Measurements from ENCODE around the gene RAB15. TPM values are rescaled to one million over a fixed set of nuclear protein-coding genes. Genes with fewer than 3 reads are reported as not detected.

RAB15 gene
- total RNA-seq, 1 experiment from 2014 or later = 3.3 TPM

- ChIA-PET CTCF (no interaction called here), RAD21 (ENCODE audit: low non-redundant PET in 1 of 2, low total read pairs in 2 of 2, uncharacterized antibody in 2 of 2, unreplicated experiment in 2 of 2) (no interaction called here), POLR2A (no interaction called here)
- no peak overlapping the region for H3K4me2 ChIP-seq (ENCODE audit: low read length)
- no peaks in the 10 kb centered on the region for H3K27me3 ChIP-seq (ENCODE audit: insufficient read depth, low read length)
- no peaks in the 10 kb centered on the region for H3K9me3 ChIP-seq (ENCODE audit: control insufficient read depth in 1 of 2, insufficient read depth in 1 of 2, low read depth in 1 of 2, low read length in 2 of 2)
- intact Hi-C loops (cut with micrococcal nuclease) = no loop called here
- no peaks in the 10 kb centered on the region for H3K9me2 ChIP-seq (ENCODE audit: insufficient read depth)
- no peak overlapping the region for H3K4me3 ChIP-seq (replicated peaks in 1 of 2; ENCODE audit: low read depth in 1 of 2, low read length in 2 of 2)
- DNase-seq (ENCODE audit: low read depth, low spot score) (no peak), ATAC-seq (no peak)
- no peaks in the 10 kb centered on the region for H3K79me2 ChIP-seq (ENCODE audit: insufficient read depth, low read length)
- H3K27ac ChIP-seq (ENCODE audit: low read depth, low read length) = no peak overlapping the region
- TF ChIP-seq CEBPB (IDR thresholded peaks at IDR 0.05; ENCODE audit: low read depth) = no peak
- no peak for TF ChIP-seq MAX (IDR thresholded peaks at IDR 0.05)
- no peak for TF ChIP-seq CTCF (IDR thresholded peaks at IDR 0.05 in 2 of 3, conservative IDR thresholded peaks at IDR 0.05 in 1 of 3; ENCODE audit: borderline replicate concordance in 1 of 3, insufficient read depth in 1 of 3, low read depth in 2 of 3, low read length in 2 of 3)
- TF ChIP-seq ZFX (IDR thresholded peaks at IDR 0.05) = no peak
- no peak for TF ChIP-seq SIN3A (IDR thresholded peaks at IDR 0.05; ENCODE audit: low read depth)
- no peak for TF ChIP-seq SRF (IDR thresholded peaks at IDR 0.05; ENCODE audit: low read depth)
- TF ChIP-seq RAD21 (IDR thresholded peaks at IDR 0.05; ENCODE audit: low read depth) = no peak
- H3K36me3 ChIP-seq (ENCODE audit: control insufficient read depth in 1 of 2, insufficient read depth in 2 of 2, low read length in 2 of 2) = no peaks in the 10 kb centered on the region
- no peaks in the 10 kb centered on the region for H3K4me1 ChIP-seq (ENCODE audit: control insufficient read depth in 1 of 2, insufficient read depth in 2 of 2, low read length in 2 of 2)
- H4K20me1 ChIP-seq (ENCODE audit: insufficient read depth) = no peaks in the 10 kb centered on the region
- no peak overlapping the region for H2AFZ ChIP-seq (ENCODE audit: low read depth, low read length, poor library complexity, severe bottlenecking)
- H3K9ac ChIP-seq (ENCODE audit: low read length) = no peak overlapping the region
- no TSS peak for BruUV-seq (replicated peaks)
These were observed 26.5 kb downstream of the RAB15 start for GRCh38 chr14:64945431-64946178.

- TF ChIP-seq ZFX (IDR thresholded peaks at IDR 0.05) = no peak
- TF ChIP-seq FOSL1 (IDR thresholded peaks at IDR 0.05; ENCODE audit: low read depth) = no peak
- TF ChIP-seq SRF (IDR thresholded peaks at IDR 0.05; ENCODE audit: low read depth) = no peak
- no peak for TF ChIP-seq ZBTB33 (IDR thresholded peaks at IDR 0.05; ENCODE audit: extremely low read depth, insufficient replicate concordance, low read length)
- TF ChIP-seq ZNF274 (IDR thresholded peaks at IDR 0.05; ENCODE audit: low read depth, low read length) = no peak
- TF ChIP-seq EZH2 (IDR thresholded peaks at IDR 0.05) = no peak
- TF ChIP-seq POLR2AphosphoS5 (IDR thresholded peaks at IDR 0.05; ENCODE audit: low read depth, low read length) = no peak
- TF ChIP-seq MAX (IDR thresholded peaks at IDR 0.05) = no peak
- no peak for TF ChIP-seq ELF1 (IDR thresholded peaks at IDR 0.05; ENCODE audit: borderline replicate concordance, low read depth)
- no peak for TF ChIP-seq CEBPB (IDR thresholded peaks at IDR 0.05; ENCODE audit: low read depth)
- TF ChIP-seq EGR1 (IDR thresholded peaks at IDR 0.05; ENCODE audit: low read depth) = no peak
- TF ChIP-seq POLR2A (IDR thresholded peaks at IDR 0.05; ENCODE audit: borderline replicate concordance, extremely low read depth, insufficient read depth, insufficient read length) = no peak
- H3K4me1 ChIP-seq (ENCODE audit: control insufficient read depth in 1 of 2, insufficient read depth in 2 of 2, low read length in 2 of 2) = no peaks in the 10 kb centered on the region
- no peak overlapping the region for H3K9ac ChIP-seq (ENCODE audit: low read length)
- H3K27ac ChIP-seq (ENCODE audit: low read depth, low read length) = no peak overlapping the region
- H3K4me3 ChIP-seq (replicated peaks in 1 of 2; ENCODE audit: low read depth in 1 of 2, low read length in 2 of 2) = no peak overlapping the region
- no peaks in the 10 kb centered on the region for H3K9me2 ChIP-seq (ENCODE audit: insufficient read depth)
- ChIA-PET POLR2A (no interaction called here), CTCF (no interaction called here), RAD21 (ENCODE audit: low non-redundant PET in 1 of 2, low total read pairs in 2 of 2, uncharacterized antibody in 2 of 2, unreplicated experiment in 2 of 2) (no interaction called here)
- no peak overlapping the region for H2AFZ ChIP-seq (ENCODE audit: low read depth, low read length, poor library complexity, severe bottlenecking)
- no peaks in the 10 kb centered on the region for H3K27me3 ChIP-seq (ENCODE audit: insufficient read depth, low read length)
- no peaks in the 10 kb centered on the region for H3K9me3 ChIP-seq (ENCODE audit: control insufficient read depth in 1 of 2, insufficient read depth in 1 of 2, low read depth in 1 of 2, low read length in 2 of 2)
- no peaks in the 10 kb centered on the region for H3K79me2 ChIP-seq (ENCODE audit: insufficient read depth, low read length)
- no peak for ATAC-seq
- H4K20me1 ChIP-seq (ENCODE audit: insufficient read depth) = no peaks in the 10 kb centered on the region
- no peaks in the 10 kb centered on the region for H3K36me3 ChIP-seq (ENCODE audit: control insufficient read depth in 1 of 2, insufficient read depth in 2 of 2, low read length in 2 of 2)
- H3K4me2 ChIP-seq (ENCODE audit: low read length) = no peak overlapping the region
- DNase-seq (ENCODE audit: low read depth, low spot score) = no peak
- no TSS peak for BruUV-seq (replicated peaks)
- intact Hi-C loops (cut with micrococcal nuclease) = no loop called here
These were observed 27.3 kb downstream of the RAB15 start for GRCh38 chr14:64944861-64945260.
